Omental fat pad (tissue), 4 donors: ENCODE measurements around the gene VTA1. TPM values are rescaled to one million over a fixed set of nuclear protein-coding genes. Genes with fewer than 3 reads are reported as not detected.
A peak's percentile ranks its signal among the peaks of the same experiment; 100 is the strongest.
"Not testable (repeated sequence)": the region's sequence is repeated elsewhere in the genome, so short reads cannot be mapped to it uniquely, and the experiment has no call there.

ENCODE experiments used
- ATAC-seq: fragments of 150-250 bp; one replicate; pipeline ENCODE4 v1.9.1; 2016; ENCODE audit warnings: mild to moderate bottlenecking, moderate library complexity; ENCODE audit not compliant: low FRiP score
- DNase-seq: peaks from one replicate; pipeline ENCODE4 v3.0.0-alpha.2; 2019; ENCODE audit warnings: low spot score
- CTCF ChIP-seq, 3 donors: fragments of 450-650 bp; IDR thresholded peaks; one replicate each; pipeline ENCODE4 v1.5.1; 2016 to 2017; ENCODE audit warnings: antibody characterized with exemption in 3 of 3, mild to moderate bottlenecking in 3 of 3, moderate library complexity in 2 of 3
- total RNA-seq, 4 donors: library from RNA; depleted of rRNA; stranded (reverse); fragments of >200 nt; gene quantifications; one replicate each; pipeline ENCODE4 v1.1.0, GENCODE V29; 2016

Gene VTA1
- total RNA-seq, 4 donors from 2014 or later: 27.4 to 38.5 (median 34.9) TPM

- DNase-seq: no peak
- ATAC-seq: no peak
- no peak for TF ChIP-seq CTCF (IDR thresholded peaks at IDR 0.05)
Measured at GRCh38 chr6:142121342-142121741, 25.7 kb upstream of the VTA1 start.

GRCh38 chr6:142130814-142131213, 16.2 kb upstream of the VTA1 start:
- TF ChIP-seq CTCF (IDR thresholded peaks at IDR 0.05): no peak
- ATAC-seq (no peak), DNase-seq (no peak)

- no peak for DNase-seq
- no peak for ATAC-seq
- no peak for TF ChIP-seq CTCF (IDR thresholded peaks at IDR 0.05)
Measured at GRCh38 chr6:142132625-142133024, 14.4 kb upstream of the VTA1 start, which contains the start of gene GJE1. TSS of gene GJE1 (plus strand) at chr6:142132925. CDS start at chr6:142133159, 234 bp downstream.

GRCh38 chr6:142138876-142139275, 8.2 kb upstream of the VTA1 start:
- TF ChIP-seq CTCF (IDR thresholded peaks at IDR 0.05): no peak
- DNase-seq (no peak), ATAC-seq (no peak)

GRCh38 chr6:142141531-142141930, 5.5 kb upstream of the VTA1 start:
- ATAC-seq, DNase-seq: not testable (repeated sequence)

GRCh38 chr6:142152746-142153145, 5.7 kb downstream of the VTA1 start:
- DNase-seq: no peak
- TF ChIP-seq CTCF (IDR thresholded peaks at IDR 0.05): no peak
- peak; percentile 78 for ATAC-seq

- no peak for TF ChIP-seq CTCF (IDR thresholded peaks at IDR 0.05)
- DNase-seq: no peak
- peak; percentile 68 for ATAC-seq
Measured at GRCh38 chr6:142153196-142153595, 6.1 kb downstream of the VTA1 start.

GRCh38 chr6:142154336-142154735, 7.3 kb downstream of the VTA1 start:
- no peak for TF ChIP-seq CTCF (IDR thresholded peaks at IDR 0.05)
- DNase-seq: no peak
- no peak for ATAC-seq
